ENCODE measurements around the gene FNDC3A.

- TF ChIP-seq EZH2 (IDR thresholded peaks at IDR 0.05) = no peak
- TF ChIP-seq, protein P1, sequence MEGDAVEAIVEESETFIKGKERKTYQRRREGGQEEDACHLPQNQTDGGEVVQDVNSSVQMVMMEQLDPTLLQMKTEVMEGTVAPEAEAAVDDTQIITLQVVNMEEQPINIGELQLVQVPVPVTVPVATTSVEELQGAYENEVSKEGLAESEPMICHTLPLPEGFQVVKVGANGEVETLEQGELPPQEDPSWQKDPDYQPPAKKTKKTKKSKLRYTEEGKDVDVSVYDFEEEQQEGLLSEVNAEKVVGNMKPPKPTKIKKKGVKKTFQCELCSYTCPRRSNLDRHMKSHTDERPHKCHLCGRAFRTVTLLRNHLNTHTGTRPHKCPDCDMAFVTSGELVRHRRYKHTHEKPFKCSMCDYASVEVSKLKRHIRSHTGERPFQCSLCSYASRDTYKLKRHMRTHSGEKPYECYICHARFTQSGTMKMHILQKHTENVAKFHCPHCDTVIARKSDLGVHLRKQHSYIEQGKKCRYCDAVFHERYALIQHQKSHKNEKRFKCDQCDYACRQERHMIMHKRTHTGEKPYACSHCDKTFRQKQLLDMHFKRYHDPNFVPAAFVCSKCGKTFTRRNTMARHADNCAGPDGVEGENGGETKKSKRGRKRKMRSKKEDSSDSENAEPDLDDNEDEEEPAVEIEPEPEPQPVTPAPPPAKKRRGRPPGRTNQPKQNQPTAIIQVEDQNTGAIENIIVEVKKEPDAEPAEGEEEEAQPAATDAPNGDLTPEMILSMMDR (IDR thresholded peaks at IDR 0.05) = peak; percentile 11
Measured at GRCh38 chr13:48975101-48975855, 434 bp upstream of the FNDC3A start.

Measured in neural progenitor cell (in vitro differentiated cells).